Measurements from ENCODE around the gene ARHGAP22. TPM values are rescaled to one million over a fixed set of nuclear protein-coding genes. Genes with fewer than 3 reads are reported as not detected.

ARHGAP22 gene
- total RNA-seq, 2 donors from 2014 or later = 4.4 to 8.6 TPM

- H3K27ac ChIP-seq = no peak overlapping the region
- WGBS = 80% methylated on average over 6 of the region's 6 CpGs
- TF ChIP-seq POLR2AphosphoS5 (IDR thresholded peaks at IDR 0.05) (no peak), POLR2A (IDR thresholded peaks at IDR 0.05) (no peak), CTCF (IDR thresholded peaks at IDR 0.05) (no peak)
- no peaks in the 10 kb centered on the region for H3K27me3 ChIP-seq (replicated peaks; ENCODE audit: insufficient read depth)
- no peak for DNase-seq (ENCODE audit: low spot score)
- no peaks in the 10 kb centered on the region for H3K9me3 ChIP-seq
- H3K4me1 ChIP-seq (replicated peaks) = no peaks in the 10 kb centered on the region
- H3K36me3 ChIP-seq = no peaks in the 10 kb centered on the region
- H3K4me3 ChIP-seq = no peak overlapping the region
- intact Hi-C loops (cut with DNase I) = no loop called here
Measured at GRCh38 chr10:48458662-48459048, 146.2 kb downstream of the ARHGAP22 start.

DNA sequence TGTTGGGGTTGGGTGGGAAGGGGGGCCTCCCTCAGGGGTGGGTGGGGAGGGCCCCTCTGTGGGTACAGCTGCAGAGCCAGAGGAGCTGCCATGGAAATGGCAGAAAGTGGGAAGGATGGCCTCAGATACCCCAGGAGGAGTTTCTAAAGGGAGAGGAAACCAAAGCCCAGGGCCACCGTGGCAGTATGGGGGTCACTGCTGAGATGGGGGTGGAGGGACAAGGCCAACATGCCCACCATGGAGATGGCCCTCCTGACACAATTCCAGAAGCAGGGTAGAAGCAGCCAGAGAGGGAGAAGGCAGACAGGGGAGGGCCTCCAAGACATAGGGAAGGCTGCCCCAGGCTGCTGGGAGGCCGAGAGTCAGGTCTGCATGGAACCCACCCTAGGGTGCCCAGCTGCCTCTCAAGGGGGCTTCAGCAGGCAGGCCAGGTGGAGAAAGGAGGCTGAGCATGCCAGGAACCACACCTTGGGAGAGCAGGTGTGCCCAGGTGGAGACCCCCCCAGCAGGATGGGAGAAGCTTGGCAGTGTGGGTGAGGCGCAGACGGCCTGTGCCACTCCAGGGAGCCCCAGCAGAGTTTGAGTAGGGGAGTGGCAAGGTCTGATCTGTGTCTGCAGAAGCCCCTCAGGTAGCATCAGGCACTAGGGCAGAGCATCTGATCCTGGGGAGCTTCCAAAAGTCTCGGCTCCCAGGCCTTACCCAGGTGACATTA lies 146.8 kb downstream of the ARHGAP22 start:
- no peak for DNase-seq (ENCODE audit: low spot score)
- intact Hi-C loops (cut with DNase I) = no loop called here
- 73% methylated on average over 5 of the region's 5 CpGs for WGBS
- no peaks in the 10 kb centered on the region for H3K4me1 ChIP-seq (replicated peaks)
- no peak overlapping the region for H3K27ac ChIP-seq
- H3K27me3 ChIP-seq (replicated peaks; ENCODE audit: insufficient read depth) = no peaks in the 10 kb centered on the region
- no peaks in the 10 kb centered on the region for H3K36me3 ChIP-seq
- no peak for TF ChIP-seq CTCF (IDR thresholded peaks at IDR 0.05)
- H3K4me3 ChIP-seq = no peak overlapping the region
- no peaks in the 10 kb centered on the region for H3K9me3 ChIP-seq

DNA sequence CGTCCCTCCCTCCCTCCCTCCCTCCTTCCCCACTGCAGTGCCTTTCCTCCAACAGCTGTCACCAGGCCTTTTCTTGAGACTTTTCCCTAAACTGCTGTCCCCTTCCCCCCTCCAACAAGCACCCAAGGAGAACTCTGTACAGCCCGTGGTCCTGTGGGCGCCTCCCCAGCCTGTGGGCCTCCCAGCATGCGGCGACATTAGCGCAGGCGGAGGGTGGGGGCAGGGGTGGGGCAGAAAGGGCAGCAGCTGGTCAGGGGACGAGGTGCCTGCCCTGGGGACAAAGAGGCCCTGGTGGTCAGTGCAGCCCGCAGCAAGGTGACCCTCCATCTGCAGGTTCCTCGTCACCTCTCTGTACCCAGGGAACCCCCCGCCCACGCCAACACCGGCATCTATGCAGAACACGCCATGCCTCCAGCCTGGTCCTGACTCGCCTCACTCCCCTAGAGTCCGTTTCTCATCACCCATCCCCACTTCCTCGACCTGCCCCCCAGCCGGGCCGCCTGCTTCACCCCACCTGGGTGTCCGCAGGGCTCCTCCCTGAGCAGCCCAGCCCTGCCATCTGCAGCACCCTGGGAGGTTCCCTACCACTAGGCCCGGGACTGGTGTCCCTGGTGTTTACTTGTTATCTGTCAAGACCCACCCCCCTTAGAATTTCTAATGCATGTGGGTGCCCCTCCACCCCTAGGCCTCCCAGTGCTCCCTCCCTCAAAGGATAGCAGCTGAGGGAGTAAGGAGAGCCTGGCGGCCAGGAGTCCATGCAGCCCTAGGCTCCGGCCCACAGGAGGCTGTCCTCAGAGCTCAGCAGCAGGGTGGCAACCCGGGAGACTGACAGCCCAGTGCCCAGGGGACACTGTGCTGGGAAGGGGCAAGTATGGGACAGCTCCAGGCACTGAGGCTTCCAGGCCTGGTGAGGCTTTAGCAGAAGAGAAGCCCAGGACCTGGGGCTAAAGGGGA lies 147.8 kb downstream of the ARHGAP22 start:
- no peak for DNase-seq (ENCODE audit: low spot score)
- H3K36me3 ChIP-seq = no peaks in the 10 kb centered on the region
- H3K27me3 ChIP-seq (replicated peaks; ENCODE audit: insufficient read depth) = no peaks in the 10 kb centered on the region
- intact Hi-C loops (cut with DNase I) = no loop called here
- no peaks in the 10 kb centered on the region for H3K9me3 ChIP-seq
- TF ChIP-seq CTCF (IDR thresholded peaks at IDR 0.05) (no peak), POLR2A (IDR thresholded peaks at IDR 0.05) (no peak), POLR2AphosphoS5 (IDR thresholded peaks at IDR 0.05) (no peak)
- H3K4me1 ChIP-seq (replicated peaks) = no peaks in the 10 kb centered on the region
- WGBS = 72% methylated on average over 22 of the region's 24 CpGs
- H3K4me3 ChIP-seq = no peak overlapping the region
- no peak overlapping the region for H3K27ac ChIP-seq

DNA sequence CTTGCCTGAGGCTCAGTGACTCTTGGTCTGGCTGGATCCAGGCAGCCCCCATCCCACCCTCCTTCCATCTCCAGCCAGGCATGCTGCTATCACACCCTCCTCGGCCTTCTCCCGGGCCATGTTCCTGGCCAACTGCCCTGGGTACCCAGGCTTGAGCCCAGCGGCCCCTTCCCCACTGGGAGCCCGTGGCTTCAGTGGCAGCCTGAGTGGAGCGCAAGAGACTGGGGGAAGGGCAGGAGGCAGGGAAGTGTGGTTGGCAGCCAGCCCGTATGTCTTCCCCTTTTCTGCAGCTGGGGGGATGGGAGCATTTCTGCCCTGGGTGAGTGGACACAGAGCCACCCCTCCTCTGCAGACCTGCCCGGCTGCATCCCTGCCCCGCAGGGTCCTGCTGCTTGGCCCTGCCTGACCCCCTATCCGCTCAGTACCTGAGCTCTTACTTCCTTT lies 148.5 kb downstream of the ARHGAP22 start:
- no peak for DNase-seq (ENCODE audit: low spot score)
- WGBS = 26% methylated on average over 9 of the region's 9 CpGs
- no peaks in the 10 kb centered on the region for H3K27me3 ChIP-seq (replicated peaks; ENCODE audit: insufficient read depth)
- no peak overlapping the region for H3K27ac ChIP-seq
- TF ChIP-seq CTCF (IDR thresholded peaks at IDR 0.05) (no peak), POLR2A (IDR thresholded peaks at IDR 0.05) (no peak), POLR2AphosphoS5 (IDR thresholded peaks at IDR 0.05) (no peak)
- H3K4me1 ChIP-seq (replicated peaks) = no peaks in the 10 kb centered on the region
- H3K4me3 ChIP-seq = no peak overlapping the region
- H3K9me3 ChIP-seq = no peaks in the 10 kb centered on the region
- H3K36me3 ChIP-seq = no peaks in the 10 kb centered on the region
- intact Hi-C loops (cut with DNase I) = no loop called here
